Activated T-cell treated with anti-CD3 and anti-CD28 coated beads for 48 hours (primary cell): Measurements from ENCODE around the gene ESRRG.

Experiments
- DNase-seq: peaks from one replicate; pipeline ENCODE4 v3.0.0-alpha.2; 2020; ENCODE audit warnings: low read depth

Gene ESRRG

DNA sequence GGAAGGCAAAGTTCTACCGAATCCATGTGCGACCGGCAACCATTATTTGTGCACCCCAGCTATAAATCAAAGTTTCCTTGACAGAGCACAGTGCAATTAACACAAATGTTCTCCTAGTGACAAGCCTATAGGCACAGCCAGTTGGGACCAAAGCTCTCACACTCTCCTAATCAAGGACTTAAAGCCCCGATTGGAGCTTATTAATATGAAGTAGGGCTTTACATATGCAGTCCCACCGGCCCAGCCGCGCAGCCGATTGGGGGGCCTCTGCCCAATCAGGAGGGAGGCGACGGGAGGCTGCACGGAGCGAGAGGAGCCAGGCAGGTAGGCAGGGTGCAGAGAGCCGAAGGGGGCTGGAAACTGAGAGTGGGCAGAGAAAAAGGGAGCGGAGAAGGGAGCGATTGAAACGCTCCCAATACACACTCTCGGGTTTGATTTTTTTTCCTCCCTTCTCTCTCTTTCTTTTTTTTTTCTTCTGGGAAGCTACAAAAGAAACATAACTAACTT lies at the start of gene ESRRG:
Gene ESRRG (minus strand): TSS at position 156 of the 507 bp plus-strand sequence. CDS start 130 bp downstream, at position 26.
- DNase-seq, result no peak

DNA sequence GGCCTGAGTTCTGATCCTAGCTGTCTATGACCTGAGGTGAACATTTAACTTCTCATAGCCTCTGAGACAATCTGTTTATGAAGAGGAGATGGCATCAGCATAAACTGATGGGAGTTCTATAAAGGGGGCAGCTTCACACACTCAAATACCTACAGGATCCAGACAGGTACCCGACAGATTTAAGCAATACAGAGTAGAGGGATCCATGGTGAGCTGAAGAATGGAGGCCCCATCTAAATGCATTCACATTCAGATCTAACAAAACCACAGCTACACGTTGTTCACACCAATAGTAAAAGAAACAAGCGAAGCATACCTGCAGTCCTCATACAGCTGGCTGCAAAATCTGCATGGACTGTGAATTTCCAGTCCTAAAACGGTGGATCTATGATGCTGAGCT lies 48.7 kb upstream of the ESRRG start:
- DNase-seq, result no peak

DNA sequence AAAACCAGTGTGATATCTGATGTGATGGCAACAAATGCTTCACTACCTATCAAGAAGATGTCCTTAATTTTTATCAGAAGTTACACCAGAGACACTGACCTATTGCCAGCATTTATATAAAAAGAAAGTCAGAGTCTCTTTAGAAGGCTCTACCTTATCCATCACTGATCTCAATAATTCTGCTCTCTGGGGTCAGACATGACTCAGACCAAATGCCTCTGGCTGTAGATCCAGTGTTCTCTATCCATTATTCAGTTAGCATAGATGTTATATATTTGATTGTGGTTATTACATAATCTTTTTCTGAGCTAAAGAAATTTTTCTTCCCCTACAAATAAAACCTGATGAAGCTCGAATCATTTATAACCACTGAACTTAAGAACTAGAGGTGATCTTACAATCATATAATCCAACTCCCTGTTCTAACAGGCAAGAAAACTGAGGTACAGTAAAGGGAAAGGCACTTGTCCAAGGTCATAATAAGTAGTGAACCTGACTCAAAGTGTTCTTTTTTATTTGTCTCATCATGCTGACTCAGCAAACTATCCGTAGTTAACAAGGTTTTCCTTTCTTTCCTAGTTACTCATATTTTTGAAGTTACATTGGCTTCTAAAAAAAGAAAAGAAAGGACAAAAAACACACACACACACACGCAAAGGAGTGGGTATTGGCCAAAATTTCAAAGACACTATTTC lies 43.6 kb upstream of the ESRRG start:
- DNase-seq, result no peak

DNA sequence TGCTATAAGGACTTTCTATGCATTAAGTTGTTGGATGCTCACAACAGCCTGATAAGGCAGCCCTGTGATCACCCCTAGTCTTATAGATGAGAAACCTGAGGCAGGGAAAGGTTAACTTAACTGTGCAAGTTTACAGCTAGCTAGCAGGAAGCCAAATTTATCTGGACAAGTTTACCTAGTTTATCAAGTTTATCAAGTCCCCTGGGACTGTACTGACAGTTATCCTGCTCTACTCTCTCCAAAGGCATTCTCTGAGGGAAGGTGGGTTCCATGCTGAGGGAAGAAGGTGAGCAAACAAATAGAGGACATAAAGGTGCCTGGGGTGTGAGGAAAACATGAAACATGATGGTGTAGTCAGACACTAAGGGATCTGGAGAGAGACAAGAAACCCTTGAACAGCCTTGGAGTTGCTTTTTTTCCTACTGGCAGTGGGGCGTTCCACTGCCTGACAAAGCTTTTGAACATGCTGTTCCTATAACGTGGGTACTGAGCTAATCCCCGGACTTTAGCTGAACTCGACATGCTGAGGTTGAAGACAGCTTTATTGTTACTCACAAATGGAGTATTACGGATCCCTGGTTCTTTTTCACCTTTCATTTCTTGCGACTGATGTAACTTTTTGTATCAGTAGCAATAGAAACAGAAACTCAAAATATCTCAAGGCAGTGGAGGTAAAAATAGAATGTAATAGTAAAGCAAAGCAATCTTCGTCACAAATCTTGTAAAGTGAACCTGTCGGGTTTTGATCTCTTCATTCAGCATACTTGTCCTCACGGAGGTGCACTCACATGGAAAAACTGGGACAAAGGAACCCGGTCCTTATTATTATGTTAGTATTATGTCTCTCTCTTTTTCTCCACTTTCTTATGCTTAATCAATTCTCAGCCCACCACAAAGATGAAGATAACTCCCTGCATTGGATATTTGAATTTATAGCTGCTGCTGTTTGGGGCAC lies 42.4 kb upstream of the ESRRG start:
- no peak for DNase-seq

DNA sequence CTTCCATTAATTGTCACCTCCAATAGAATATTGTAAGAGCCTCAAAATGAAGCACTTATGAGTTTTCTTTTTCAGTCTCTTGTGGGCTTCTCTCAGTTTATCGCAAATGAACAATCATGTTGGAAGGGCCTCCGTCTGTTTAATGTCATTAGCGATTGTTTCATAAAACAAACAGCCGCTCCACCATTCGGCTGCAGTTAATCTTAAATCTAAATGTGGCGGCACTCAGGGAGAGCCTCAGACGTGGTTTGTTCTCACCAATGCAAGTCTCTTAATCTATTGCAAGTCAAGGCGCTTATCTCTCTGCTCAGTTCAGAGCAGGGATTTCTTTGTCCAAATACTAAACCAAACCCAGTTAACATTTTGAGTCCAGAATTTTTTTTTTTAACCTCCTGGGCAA lies 34.9 kb upstream of the ESRRG start:
- no peak for DNase-seq

DNA sequence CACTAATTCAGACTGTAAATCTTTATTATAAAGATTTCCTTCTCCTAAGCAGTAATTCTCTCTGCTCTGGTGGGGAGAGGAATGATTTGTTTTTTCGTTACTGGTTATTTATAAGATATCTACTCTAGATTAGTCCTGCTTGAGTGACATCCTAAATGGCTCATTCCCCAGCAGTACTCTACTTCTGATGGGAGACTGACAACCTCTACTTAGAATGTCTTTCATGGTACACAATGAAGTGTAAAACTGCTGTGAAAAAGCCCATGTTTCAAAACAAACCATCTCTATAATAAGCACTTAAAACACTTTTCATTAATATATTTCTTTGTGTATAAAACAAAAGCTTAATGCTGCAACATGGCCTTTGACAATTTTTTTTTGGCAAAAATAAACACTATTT lies 33.9 kb upstream of the ESRRG start:
- no peak for DNase-seq

DNA sequence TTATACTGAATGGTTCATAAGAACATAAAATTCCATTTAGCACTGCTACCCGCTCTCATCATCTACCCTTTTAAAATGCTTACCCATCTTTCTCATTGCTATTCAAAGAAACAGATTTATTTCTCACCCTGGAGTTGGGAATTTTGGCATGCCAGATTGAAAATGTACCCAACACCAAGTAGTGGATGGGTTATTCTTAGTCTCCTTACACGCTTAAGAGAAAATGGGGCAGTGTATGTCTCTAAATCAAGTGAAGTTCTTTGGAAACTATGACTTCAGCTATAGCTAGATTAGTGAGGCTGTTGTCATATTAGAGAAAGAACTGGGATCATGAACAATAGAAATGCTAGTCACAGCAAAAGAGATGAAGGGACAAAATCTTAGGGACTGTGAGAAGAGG lies 27.7 kb upstream of the ESRRG start:
- DNase-seq, result no peak

DNA sequence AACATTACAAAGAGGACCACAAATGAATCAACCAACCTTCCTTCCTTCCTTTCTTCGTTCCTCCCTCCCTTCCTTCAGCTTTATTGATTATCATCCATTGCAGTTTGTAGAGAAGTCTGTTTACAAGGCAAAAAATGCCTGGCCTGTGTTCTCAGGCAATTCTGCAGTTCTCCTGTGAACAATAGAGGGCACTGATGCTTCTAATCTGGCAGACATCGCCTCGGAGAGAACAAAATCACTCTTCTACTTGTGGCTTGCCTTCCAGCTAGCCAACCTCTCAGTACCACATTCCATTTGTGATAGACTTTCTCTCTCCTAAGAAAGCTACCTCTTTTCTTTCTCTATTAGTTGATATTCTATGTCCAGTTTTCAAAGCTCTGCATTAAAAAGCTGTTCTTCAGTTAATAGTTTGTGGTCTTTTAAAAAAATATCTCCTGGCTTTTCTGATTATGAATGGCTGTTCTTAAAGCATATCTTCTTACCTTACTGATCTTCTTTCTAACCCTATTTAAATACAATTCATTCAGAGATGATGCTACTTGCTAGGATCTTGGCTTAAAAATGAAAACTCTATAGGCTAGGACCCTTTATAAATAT lies 26.9 kb upstream of the ESRRG start:
- DNase-seq, result no peak

DNA sequence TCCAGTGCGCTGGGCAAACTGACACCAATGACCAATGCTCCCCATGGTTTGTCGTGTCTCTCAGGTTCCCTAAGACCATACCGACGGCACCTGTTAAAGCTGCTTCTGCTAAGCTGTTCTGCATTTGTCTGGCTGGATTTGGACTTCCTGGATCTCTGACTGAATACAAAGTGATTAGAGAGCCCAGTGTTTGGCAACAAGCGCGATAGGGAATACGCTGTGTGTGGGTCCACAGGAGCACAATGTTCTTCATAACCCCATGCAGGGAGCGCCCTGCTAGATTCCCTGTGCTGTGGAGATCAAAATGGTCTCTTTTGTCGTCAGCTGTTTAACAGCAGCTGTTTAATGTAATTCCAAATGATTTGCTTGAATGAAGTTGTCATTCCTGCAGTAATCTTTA lies 26.0 kb upstream of the ESRRG start:
- no peak for DNase-seq

DNA sequence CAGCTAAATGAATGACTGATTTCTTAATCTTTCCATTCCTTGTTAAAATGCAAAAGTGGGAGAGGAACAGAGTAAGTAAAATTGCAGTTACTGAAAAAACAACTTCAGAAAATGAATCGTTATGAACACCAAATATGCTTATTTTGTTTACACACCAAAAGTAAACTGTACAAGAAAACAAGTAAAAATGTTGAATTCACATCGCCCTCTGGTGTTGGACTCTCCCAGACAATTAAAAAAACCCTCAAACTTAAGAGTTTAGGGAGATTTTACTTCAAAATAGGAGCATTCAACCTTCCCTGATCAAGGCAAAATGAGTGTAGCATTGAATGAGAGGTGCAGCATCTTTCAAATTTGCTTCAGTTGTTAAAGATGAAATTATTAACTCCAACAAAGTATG lies 19.4 kb upstream of the ESRRG start:
- DNase-seq, result no peak

DNA sequence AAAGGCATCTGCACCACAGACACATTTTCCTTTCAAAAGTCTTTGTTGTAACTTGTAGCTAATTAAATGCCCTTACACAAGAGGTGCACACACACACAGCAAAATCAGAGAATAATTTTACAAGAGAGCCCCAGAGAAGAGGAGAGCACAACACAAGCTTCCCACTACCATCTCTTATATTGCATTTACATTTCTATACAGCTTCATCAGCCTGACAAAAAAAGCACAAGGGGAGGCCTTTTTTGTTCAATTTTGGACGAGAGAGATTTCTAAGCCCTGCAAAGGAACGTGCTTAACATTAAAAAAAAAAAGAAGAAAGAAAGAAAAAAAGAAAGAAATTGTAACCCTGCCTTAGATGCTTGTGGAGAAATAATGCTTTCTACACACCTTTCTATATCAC lies 17.1 kb upstream of the ESRRG start:
- no peak for DNase-seq

DNA sequence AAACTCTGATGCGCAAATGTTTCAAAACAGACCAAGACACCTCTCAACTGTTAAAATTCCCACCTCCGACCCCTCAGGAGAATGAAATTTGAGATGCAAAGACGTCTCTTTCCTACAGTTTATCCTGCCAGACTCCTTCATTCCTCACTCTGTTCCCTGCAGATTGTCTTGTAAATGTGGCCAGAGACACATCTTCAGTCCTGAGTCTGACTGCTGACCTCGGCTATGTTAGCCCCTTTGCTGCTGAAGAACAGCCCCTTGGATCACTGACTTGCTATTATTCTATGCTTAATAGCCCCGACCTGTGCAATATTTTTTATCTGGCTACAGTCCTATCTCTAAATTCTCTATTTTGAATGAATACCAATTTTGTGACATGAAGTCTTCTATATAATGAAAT lies 16.6 kb upstream of the ESRRG start:
- DNase-seq, result no peak

DNA sequence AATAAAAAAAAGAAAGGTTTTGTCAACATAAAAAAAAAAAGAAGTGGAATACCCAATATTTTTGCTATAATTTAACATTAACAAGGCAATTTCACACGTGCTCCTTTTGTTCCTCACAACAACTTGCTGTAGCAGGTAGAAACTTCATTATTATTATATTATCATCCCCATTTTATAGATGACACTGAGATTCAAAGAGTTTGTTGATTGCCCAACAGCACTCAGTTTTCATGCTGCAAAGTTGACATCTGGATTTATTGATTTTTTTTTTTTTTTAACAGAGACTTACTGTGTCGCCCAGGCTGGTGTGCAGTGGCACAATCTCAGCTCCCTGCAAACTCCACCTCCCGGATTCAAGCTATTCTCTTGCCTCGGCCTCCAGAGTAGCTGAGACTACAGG lies 8.9 kb upstream of the ESRRG start:
- DNase-seq, result no peak

DNA sequence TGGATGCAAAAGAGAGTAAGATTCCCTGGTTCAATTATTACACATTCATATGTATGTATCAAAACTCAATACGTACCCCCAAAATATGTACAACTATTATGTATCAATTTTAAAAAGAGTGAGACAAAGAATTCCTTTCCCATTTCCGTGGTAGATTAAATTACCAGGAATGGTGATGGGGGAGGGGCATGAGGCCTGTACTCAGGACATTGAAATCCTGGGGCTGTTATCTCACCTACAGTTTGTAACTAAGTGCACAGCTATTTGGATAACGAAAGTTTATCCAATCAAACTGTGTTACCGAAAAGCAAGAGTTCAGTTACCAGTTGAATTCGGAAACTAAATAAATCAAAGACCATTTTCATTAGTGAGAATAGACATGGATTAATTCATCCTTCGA lies 8.3 kb upstream of the ESRRG start:
- DNase-seq, result no peak

DNA sequence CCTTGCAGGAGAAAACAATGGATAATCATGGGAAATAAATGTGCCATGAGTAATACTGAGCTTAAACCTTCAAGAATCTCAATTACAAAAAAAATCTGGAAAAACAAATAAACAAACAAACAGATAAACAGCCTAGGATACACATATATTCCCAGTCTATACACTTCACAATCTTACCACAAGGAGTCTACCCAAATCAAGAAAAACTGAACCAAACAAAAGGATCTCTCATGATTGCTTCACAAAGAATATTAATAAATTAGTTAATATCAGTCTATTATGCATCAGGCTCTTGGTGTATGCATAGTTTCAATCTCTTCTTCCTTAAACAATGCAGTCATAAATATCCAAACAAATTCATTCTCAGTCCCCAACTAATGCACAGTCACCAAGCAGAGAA lies 3.2 kb upstream of the ESRRG start:
- no peak for DNase-seq

DNA sequence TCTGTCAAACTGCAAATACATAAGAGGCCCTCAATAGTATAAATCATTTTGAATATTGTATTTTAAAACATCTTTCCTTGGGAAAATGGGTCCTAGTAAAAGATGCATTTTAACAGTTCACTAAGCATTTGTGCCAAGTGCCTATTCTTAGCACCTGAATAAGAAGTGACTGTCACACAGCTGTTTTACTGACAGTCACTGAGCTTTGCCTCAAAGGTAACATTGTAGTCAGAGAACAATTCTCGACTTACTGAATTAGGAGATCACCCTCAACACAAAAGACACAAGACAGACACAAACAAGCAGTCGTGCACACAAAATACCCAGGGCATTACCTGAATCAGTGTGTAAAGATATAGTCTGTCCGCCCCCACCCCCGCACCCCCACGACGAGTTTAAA lies 408 bp downstream of the ESRRG start:
- DNase-seq, result no peak

DNA sequence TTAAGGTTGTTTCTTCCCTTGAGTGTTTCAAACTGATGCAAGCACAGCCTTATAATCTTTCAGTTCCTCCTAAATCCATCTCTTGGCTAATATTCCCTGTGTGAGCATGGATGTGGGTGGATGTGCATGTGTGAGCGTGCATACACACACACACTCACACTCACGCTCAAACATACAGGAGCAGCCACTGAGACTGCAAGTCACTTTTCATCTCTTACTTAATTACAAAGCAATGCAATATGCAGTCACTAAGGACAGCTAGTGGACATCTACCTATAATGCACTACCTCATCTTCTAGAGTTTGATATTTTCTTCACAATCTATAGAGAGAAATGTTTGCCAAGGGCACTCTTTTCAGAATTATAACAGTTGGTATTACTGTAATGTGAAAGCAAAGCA lies 1.4 kb downstream of the ESRRG start:
- DNase-seq, result no peak

DNA sequence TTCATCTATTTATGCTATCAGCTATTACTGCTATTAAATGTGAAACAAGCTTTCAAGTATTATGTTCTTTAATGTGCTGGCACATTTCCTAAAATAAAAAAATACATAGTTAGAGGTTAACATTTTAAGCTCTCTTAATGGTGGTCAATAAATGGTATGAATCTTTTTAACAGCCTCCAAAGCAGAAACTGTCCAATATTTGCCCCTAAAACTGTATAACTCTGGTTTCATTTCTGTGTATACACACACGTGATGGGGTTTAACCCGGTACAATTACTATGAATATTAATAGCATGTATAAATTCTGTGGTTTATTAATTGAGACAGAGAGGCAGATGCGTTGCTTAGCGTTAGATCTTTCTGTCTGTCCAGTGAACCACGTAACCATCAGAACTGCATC lies 2.2 kb downstream of the ESRRG start:
- DNase-seq, result no peak

DNA sequence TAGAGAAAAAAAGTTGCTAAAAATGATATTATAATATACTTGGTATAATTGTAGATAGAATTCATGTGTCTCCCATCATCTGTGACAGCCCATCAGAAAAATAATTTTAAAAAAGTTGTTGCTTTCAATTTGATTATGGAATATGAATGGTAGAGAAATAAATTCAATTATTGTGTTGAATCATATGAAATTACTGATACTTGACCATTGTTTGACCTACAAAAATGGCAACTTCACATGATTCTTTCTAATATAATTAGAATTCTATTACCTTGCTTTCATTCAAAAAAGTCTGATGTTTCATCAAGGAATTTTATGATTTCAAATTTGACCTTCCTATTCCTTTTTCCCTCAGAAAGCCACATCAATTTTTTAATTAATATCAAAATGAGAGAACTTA lies 11.5 kb downstream of the ESRRG start:
- DNase-seq, result no peak

DNA sequence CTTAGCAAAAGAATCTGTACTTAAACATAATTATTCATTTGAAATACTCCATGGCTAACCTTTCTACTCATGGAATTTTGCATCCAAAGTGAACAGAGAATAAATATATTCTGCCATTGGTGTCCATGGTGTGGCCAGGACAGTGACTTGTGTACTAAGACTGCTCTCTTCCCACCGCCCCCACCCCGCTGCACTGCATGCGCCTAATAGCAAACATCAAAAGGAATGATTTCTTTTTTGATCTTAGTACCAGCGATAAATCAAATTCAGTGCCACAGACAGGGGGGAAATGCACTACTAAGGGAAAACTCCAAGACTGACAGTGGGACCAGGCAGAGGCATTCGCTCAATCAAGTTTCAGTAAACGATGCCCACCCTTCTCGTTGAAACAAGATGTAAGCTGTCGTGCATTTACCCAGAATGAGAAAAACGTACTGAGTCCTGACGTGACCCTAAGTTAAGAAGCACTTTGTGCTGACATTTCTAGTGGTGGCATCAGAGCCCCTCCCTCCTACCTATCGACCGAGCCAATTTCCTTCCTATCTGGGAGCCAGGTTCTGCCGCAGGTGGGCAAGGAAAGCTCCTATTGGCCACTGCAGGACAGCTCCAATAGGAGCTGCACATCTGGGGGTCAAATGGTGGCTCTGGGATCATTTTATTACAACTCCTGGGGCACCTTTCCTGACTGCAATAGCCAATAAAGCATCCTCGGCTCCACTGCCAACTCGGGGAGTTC lies 12.5 kb downstream of the ESRRG start:
- no peak for DNase-seq

DNA sequence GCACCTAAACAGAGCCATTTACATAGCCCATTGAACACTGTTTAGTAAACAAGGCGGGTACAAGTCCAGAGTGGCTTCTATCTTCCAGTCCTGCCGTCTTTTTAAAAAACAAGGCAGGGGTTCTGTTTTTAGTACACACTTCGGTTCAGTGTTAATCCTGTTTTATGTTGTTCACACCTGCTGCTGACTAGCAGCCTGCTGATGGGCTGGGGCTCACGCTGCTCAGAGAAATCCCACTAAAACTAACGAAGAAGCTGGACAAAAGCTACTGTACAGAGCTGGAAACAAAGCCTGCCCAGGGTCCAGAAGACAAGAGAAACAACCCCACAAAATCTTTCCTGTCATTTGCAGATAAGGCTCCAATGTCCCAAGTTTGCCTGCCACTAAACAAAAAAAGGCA lies 13.2 kb downstream of the ESRRG start:
- DNase-seq, result no peak

DNA sequence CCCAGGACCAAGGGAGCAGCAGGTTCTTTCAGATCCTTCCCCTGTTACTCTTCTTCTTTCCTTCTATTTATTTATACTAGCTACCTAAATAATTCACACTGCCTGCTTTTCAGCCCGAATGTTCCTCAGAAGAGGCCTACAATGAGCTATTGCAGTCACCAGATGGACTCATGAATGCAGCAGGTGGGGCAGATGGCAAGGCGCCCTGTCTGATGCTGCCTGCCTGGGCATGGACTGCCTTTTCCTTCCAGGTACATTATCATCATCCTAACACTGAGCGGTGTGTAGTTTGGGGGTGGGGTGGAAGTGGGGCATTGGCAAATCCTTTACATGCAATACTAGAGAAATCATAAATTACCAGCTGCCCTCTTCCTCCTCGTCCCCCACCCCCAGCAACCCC lies 17.6 kb downstream of the ESRRG start:
- DNase-seq, result no peak
